ENCODE measurements around the gene PRTG.

DNA sequence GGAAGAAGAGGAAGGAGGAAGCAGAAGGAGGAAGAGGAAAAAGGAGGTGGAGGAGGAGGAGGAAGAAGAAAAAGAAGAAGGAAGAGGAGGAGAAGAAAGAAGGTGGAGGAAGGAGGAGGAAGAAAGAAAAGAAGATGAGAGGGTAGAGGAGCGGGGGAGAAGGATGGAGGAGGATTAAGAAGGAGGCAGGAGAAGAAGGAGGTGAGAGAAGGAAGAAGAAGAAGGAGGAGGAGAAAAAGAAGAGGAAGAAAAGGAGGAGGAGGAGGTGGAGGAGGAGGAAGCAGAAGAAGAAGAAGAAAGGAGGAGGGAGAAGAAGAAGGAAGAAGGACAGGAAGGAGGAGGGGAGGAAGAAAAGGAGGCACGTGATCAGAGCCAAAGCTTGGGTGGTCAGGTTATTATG, 37.3 kb upstream of the PRTG start:
- TF ChIP-seq, protein P1, sequence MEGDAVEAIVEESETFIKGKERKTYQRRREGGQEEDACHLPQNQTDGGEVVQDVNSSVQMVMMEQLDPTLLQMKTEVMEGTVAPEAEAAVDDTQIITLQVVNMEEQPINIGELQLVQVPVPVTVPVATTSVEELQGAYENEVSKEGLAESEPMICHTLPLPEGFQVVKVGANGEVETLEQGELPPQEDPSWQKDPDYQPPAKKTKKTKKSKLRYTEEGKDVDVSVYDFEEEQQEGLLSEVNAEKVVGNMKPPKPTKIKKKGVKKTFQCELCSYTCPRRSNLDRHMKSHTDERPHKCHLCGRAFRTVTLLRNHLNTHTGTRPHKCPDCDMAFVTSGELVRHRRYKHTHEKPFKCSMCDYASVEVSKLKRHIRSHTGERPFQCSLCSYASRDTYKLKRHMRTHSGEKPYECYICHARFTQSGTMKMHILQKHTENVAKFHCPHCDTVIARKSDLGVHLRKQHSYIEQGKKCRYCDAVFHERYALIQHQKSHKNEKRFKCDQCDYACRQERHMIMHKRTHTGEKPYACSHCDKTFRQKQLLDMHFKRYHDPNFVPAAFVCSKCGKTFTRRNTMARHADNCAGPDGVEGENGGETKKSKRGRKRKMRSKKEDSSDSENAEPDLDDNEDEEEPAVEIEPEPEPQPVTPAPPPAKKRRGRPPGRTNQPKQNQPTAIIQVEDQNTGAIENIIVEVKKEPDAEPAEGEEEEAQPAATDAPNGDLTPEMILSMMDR (IDR thresholded peaks at IDR 0.05 in 4 of 5, conservative IDR thresholded peaks at IDR 0.05 in 1 of 5) = no peak
- no peak for TF ChIP-seq POLR2A (IDR thresholded peaks at IDR 0.05)
